MCF 10A (cell line): ENCODE data around the gene MARK3. TPM values are rescaled to one million over a fixed set of nuclear protein-coding genes. Genes with fewer than 3 reads are reported as not detected.
A peak's percentile ranks its signal among the peaks of the same experiment; 100 is the strongest.

Source experiments
- BruUV-seq: library from RNA; stranded (reverse); fragments of 400-500 nt; replicated peaks from 2 replicates; lab custom pipeline; 2021; lab: Mats Ljungman, UMichigan
- CTCF ChIA-PET: fragments of 300-600 bp; sonication (Branson Sonifier 250); formaldehyde crosslinking; extraction: SDS; loops from one replicate; lab custom pipeline; 2021; ENCODE audit warnings: antibody characterized with exemption, inconsistent platforms; lab: Yijun Ruan, JAX
- POLR2A ChIA-PET: fragments of 300-600, 350-650 bp; sonication (Branson Sonifier 250); formaldehyde crosslinking; extraction: SDS; loops from one replicate; lab custom pipeline; 2020; ENCODE audit warnings: antibody characterized with exemption, inconsistent platforms; lab: Yijun Ruan, JAX
- DNase-seq: peaks from one replicate; pipeline ENCODE4 v3.0.0-alpha.2; 2018; ENCODE audit not compliant: unreplicated experiment
- H3K27ac Mint-ChIP-seq: one replicate; pipeline ENCODE4 v1.8.0; 2022; ENCODE audit warnings: mild to moderate bottlenecking, low read depth, mixed read lengths; ENCODE audit not compliant: unreplicated experiment
- H3K27me3 Mint-ChIP-seq: one replicate; pipeline ENCODE4 v1.8.0; 2022; ENCODE audit warnings: mixed read lengths; ENCODE audit not compliant: insufficient read depth, unreplicated experiment
- H3K36me3 Mint-ChIP-seq: one replicate; pipeline ENCODE4 v1.8.0; 2022; ENCODE audit warnings: mild to moderate bottlenecking, moderate library complexity, mixed read lengths; ENCODE audit not compliant: insufficient read depth, unreplicated experiment
- H3K4me1 Mint-ChIP-seq: one replicate; pipeline ENCODE4 v1.8.0; 2022; ENCODE audit warnings: mixed read lengths; ENCODE audit not compliant: insufficient read depth, unreplicated experiment
- H3K4me3 Mint-ChIP-seq: one replicate; pipeline ENCODE4 v1.8.0; 2022; ENCODE audit warnings: mild to moderate bottlenecking, moderate library complexity, mixed read lengths; ENCODE audit not compliant: unreplicated experiment
- H3K9me3 Mint-ChIP-seq: one replicate; pipeline ENCODE4 v1.8.0; 2022; ENCODE audit warnings: mixed read lengths; ENCODE audit not compliant: unreplicated experiment
- intact Hi-C: fragments of 100-400 bp; cut with micrococcal nuclease; formaldehyde crosslinking; loops from 2 replicates; pipeline ENCODE4 v1.14.1; 2022
- total RNA-seq: library from RNA; stranded (reverse); gene quantifications from 2 replicates; pipeline ENCODE4 v1.2.3, GENCODE V29; 2022
- TF ChIP-seq, protein P1 (sequence below): fragments of 200-600 bp; IDR thresholded peaks from one replicate; pipeline ENCODE4 v1.8.0; 2022; ENCODE audit warnings: antibody characterized with exemption, mild to moderate bottlenecking; ENCODE audit not compliant: unreplicated experiment

Gene MARK3
- total RNA-seq, 1 experiment from 2014 or later: 130 TPM

DNA sequence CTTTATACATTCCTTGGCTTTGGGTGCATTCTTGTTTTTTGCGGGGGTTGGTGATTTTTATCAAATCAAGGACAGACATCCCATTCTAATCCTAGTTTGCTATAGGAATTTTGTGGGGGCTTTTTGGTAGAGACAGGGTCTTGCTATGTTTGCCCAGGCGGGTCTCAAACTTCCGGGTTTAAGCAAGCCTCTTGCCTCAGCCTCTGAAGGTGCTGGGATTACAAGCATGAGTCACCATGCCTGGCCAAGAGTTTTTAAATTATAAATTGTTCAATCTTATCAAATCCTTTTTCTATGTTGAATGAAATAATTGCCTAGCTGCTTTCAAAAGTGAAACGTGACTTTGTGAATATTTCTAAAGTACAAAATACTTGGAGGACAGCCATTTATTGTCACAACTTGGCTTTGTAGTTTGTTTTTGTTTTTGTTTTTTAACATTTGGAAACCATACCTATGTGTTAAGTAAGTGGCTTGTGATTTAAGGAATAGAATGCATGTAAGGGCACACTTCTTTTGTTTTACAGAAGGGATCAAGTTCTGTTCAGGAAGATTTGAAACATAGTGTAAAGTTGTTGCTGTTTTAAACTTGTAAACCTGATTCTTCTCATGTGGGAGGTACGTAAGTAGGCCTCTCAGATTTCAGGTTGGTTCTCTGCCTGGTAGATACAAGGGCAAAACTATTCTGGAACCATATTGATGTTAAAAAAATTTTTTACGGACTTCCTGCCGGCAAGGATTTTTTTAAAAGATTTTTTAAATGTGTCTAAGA lies 13.4 kb downstream of the MARK3 start:
- no peaks in the 10 kb centered on the region for H3K27me3 Mint-ChIP-seq
- no peaks in the 10 kb centered on the region for H3K9me3 Mint-ChIP-seq
- H3K36me3 Mint-ChIP-seq: peaks cover 12% of the 10 kb centered on the region
- peak overlapping the region; percentile 88 for H3K27ac Mint-ChIP-seq
- BruUV-seq: no TSS peak
- TF ChIP-seq, protein P1, sequence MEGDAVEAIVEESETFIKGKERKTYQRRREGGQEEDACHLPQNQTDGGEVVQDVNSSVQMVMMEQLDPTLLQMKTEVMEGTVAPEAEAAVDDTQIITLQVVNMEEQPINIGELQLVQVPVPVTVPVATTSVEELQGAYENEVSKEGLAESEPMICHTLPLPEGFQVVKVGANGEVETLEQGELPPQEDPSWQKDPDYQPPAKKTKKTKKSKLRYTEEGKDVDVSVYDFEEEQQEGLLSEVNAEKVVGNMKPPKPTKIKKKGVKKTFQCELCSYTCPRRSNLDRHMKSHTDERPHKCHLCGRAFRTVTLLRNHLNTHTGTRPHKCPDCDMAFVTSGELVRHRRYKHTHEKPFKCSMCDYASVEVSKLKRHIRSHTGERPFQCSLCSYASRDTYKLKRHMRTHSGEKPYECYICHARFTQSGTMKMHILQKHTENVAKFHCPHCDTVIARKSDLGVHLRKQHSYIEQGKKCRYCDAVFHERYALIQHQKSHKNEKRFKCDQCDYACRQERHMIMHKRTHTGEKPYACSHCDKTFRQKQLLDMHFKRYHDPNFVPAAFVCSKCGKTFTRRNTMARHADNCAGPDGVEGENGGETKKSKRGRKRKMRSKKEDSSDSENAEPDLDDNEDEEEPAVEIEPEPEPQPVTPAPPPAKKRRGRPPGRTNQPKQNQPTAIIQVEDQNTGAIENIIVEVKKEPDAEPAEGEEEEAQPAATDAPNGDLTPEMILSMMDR: no peak
- intact Hi-C loops: no loop called here
- H3K4me1 Mint-ChIP-seq: peaks cover 57% of the 10 kb centered on the region
- ChIA-PET CTCF (interaction anchor here (1.2 kb wide), 1 partner anchor 10 kb away, joined by 4 read pairs; no protein-coding TSS in a partner anchor), POLR2A (interaction anchor here (0.7 to 5.2 kb wide), 5 partner anchors 11 to 130 kb away, joined by 3 to 27 read pairs (median 7); partner anchors contain the start of genes EIF5 and TRMT61A)
- DNase-seq: peak; percentile 61
- H3K4me3 Mint-ChIP-seq: peak overlapping the region; percentile 14

DNA sequence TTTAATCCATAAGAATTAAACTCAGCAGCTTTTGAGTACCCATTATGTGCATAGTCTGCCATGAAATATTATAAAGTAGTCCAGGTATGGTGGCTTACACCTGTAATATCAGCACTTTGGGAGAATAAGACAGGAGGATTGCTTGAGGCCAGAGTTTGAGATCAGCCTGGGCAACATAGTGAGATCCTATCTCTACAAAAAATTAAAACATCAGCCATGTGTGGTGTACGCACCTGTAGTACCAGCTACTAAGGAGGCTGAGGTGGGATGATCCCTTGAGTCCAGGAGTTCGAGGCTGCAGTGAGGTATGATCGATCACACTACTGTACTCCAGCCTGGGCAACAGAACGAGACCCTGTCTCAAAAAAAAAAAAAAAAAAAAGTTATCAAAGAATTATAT lies 15.3 kb downstream of the MARK3 start:
- H3K4me1 Mint-ChIP-seq: peaks cover 57% of the 10 kb centered on the region
- intact Hi-C loops: no loop called here
- no peaks in the 10 kb centered on the region for H3K27me3 Mint-ChIP-seq
- POLR2A ChIA-PET: interaction anchor here (1.2 to 5.2 kb wide), 2 partner anchors 13 to 52 kb away, joined by 3 to 27 read pairs; no protein-coding TSS in a partner anchor
- BruUV-seq: no TSS peak
- TF ChIP-seq, protein P1: no peak
- H3K4me3 Mint-ChIP-seq: no peak overlapping the region
- H3K27ac Mint-ChIP-seq: no peak overlapping the region
- CTCF ChIA-PET: interaction anchor here (0.5 to 2.3 kb wide), 4 partner anchors 9 to 147 kb away, joined by 3 to 9 read pairs (median 5); no protein-coding TSS in a partner anchor
- peaks cover 15% of the 10 kb centered on the region for H3K36me3 Mint-ChIP-seq
- no peaks in the 10 kb centered on the region for H3K9me3 Mint-ChIP-seq
- no peak for DNase-seq

DNA sequence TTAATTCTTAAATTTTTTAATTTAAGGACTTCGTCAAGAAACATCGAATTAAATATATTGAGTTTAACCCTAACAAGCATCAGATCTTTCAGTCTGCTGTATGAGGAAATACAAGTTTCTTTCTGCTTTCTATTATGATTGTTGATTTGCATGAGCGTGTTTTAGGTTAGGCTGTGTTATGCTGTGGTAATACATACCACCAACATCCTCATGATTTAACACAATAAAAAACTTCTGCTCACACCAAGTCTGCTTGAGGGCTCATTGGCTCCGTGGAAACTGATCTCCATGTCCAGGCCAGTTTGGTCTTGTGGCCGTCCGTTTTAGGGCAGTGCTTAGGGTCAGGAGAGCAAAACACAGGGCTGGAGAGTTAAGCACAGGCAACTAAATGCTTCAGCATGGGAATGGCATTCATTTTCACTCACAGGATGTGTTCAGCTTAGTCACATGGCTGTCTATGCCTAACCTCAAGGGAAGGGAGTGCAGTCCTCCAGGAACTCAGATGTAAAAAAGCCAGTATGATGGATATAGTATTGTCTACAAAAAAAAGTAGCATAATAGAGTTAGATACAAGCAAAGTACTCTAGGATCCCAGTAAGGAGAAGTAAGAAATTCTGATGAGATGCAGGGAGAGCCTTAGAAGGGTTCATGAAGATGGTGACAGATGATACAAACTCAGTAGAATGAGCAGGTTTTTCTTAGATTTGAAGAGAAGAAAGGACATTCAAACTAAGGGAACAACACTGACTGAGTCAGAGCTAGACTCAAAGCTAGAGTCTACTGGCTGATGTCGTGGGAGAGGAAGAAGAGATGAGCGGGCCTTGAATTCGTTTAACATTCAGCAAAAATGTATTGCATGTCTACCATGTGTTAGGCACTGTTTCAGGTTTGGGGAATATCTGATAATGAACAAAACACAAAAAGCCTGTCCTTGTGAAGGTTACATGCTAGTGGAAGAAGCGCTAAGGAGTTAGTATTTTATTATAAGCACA lies 16.3 kb downstream of the MARK3 start:
- TF ChIP-seq, protein P1: no peak
- CTCF ChIA-PET: interaction anchor here (0.6 to 2.3 kb wide), 6 partner anchors 10 to 45 kb away, joined by 3 to 9 read pairs (median 3); no protein-coding TSS in a partner anchor
- Mint-ChIP-seq H3K27ac (peak overlapping the region; percentile 32), H3K9me3 (no peaks in the 10 kb centered on the region), H3K4me3 (no peak overlapping the region), H3K27me3 (no peaks in the 10 kb centered on the region), H3K4me1 (peaks cover 47% of the 10 kb centered on the region), H3K36me3 (peaks cover 21% of the 10 kb centered on the region)
- intact Hi-C loops: no loop called here
- POLR2A ChIA-PET: interaction anchor here (0.6 to 1.2 kb wide), 2 partner anchors 22 to 51 kb away, joined by 3 read pairs; no protein-coding TSS in a partner anchor
- no TSS peak for BruUV-seq
- peak; percentile 45 for DNase-seq
